DOHH2 (cell line): Measurements from ENCODE around the gene DUS2.
A peak's percentile ranks its signal among the peaks of the same experiment; 100 is the strongest.

ENCODE experiments used
- H3F3A ChIP-seq: fragments of 200-600 bp; sonication (generic), shearing (Covaris generic); 2 replicates; pipeline ENCODE4 v1.6.0; 2016; ENCODE audit warnings: antibody characterized with exemption, mild to moderate bottlenecking; ENCODE audit not compliant: control insufficient read depth, insufficient read depth
- H3K27ac ChIP-seq: fragments of 200-600 bp; sonication (generic); 2 replicates; pipeline ENCODE4 v1.5.1; 2014; ENCODE audit warnings: low read depth, mild to moderate bottlenecking, low read length, moderate library complexity
- H3K27me3 ChIP-seq: fragments of 200-600 bp; sonication (generic); 2 replicates; pipeline ENCODE4 v1.6.1; 2014; ENCODE audit warnings: mild to moderate bottlenecking, low read length, mixed read lengths; ENCODE audit not compliant: control insufficient read depth
- H3K36me3 ChIP-seq: fragments of 200-600 bp; sonication (generic); 2 replicates; pipeline ENCODE4 v1.6.1; 2014; ENCODE audit warnings: mild to moderate bottlenecking, low read length, moderate library complexity, mixed read lengths; ENCODE audit not compliant: control insufficient read depth
- H3K4me1 ChIP-seq: fragments of 200-600 bp; sonication (generic); 2 replicates; pipeline ENCODE4 v1.6.1; 2014; ENCODE audit warnings: mild to moderate bottlenecking, low read length, mixed read lengths; ENCODE audit not compliant: control insufficient read depth
- H3K4me2 ChIP-seq: fragments of 200-600 bp; sonication (generic); 2 replicates; pipeline ENCODE4 v1.6.0; 2014; ENCODE audit warnings: mild to moderate bottlenecking, low read length, moderate library complexity
- H3K4me3 ChIP-seq: fragments of 200-600 bp; sonication (generic); 2 replicates; pipeline ENCODE4 v1.5.1; 2014; ENCODE audit warnings: mild to moderate bottlenecking, low read length, mixed read lengths
- H3K79me2 ChIP-seq: fragments of 200-600 bp; sonication (generic); 2 replicates; pipeline ENCODE4 v1.6.1; 2014; ENCODE audit warnings: mild to moderate bottlenecking, low read length, mixed read lengths; ENCODE audit not compliant: control insufficient read depth
- H3K9me2 ChIP-seq: fragments of 200-600 bp; sonication (generic); replicated peaks from 2 replicates; pipeline ENCODE4 v1.6.1; 2014; ENCODE audit warnings: mild to moderate bottlenecking, low read length, mixed read lengths; ENCODE audit not compliant: control insufficient read depth
- H3K9me3 ChIP-seq: fragments of 200-600 bp; sonication (generic); 2 replicates; pipeline ENCODE4 v1.6.1; 2014; ENCODE audit warnings: antibody characterized with exemption, low read length, mixed read lengths; ENCODE audit not compliant: control insufficient read depth, insufficient read depth
- H4K20me1 ChIP-seq: fragments of 200-600 bp; sonication (generic); 2 replicates; pipeline ENCODE4 v1.6.0; 2014; ENCODE audit warnings: low read depth, mild to moderate bottlenecking, antibody characterized with exemption, low read length, moderate library complexity; ENCODE audit not compliant: control insufficient read depth, insufficient read depth
- CTCF ChIP-seq: fragments of 200-600 bp; sonication (generic); IDR thresholded peaks from one replicate; pipeline ENCODE4 v1.5.1; 2014; ENCODE audit warnings: antibody characterized with exemption, mild to moderate bottlenecking, low read depth, low read length; ENCODE audit not compliant: poor library complexity, severe bottlenecking
- EZH2phosphoT487 ChIP-seq: fragments of 200-600 bp; sonication (generic); IDR thresholded peaks from 2 replicates; pipeline ENCODE4 v1.6.1; 2017; ENCODE audit warnings: borderline replicate concordance, mild to moderate bottlenecking, antibody characterized with exemption, low read length, moderate library complexity, mixed read lengths

The DUS2 gene

GRCh38 chr16:68077866-68078700 is 55.0 kb downstream of the DUS2 start:
- Histone ChIP-seq H3K36me3 (peaks cover 51% of the 10 kb centered on the region), H3K4me2 (no peak overlapping the region), H3K9me3 (no peaks in the 10 kb centered on the region), H3K9me2 (no peaks in the 10 kb centered on the region), H3K4me3 (no peak overlapping the region), H4K20me1 (no peaks in the 10 kb centered on the region), H3F3A (peaks cover 5% of the 10 kb centered on the region), H3K4me1 (peaks cover 62% of the 10 kb centered on the region), H3K27ac (no peak overlapping the region), H3K79me2 (no peaks in the 10 kb centered on the region), H3K27me3 (no peaks in the 10 kb centered on the region)
- TF ChIP-seq CTCF (no peak), EZH2phosphoT487 (no peak)

- no peaks in the 10 kb centered on the region for H3K9me2 ChIP-seq
- no peaks in the 10 kb centered on the region for H3K27me3 ChIP-seq
- H3K79me2 ChIP-seq, result no peaks in the 10 kb centered on the region
- H4K20me1 ChIP-seq, result no peaks in the 10 kb centered on the region
- H3K36me3 ChIP-seq, result peaks cover 48% of the 10 kb centered on the region
- H3K4me3 ChIP-seq, result peak overlapping the region; percentile 55; the same call in 1 of the 2 replicates
- no peak for TF ChIP-seq EZH2phosphoT487
- no peak for TF ChIP-seq CTCF
- H3K27ac ChIP-seq, result no peak overlapping the region; the same call in 1 of the 2 replicates
- no peaks in the 10 kb centered on the region for H3K9me3 ChIP-seq
- H3F3A ChIP-seq, result peaks cover 5% of the 10 kb centered on the region
- peak overlapping the region; percentile 72 for H3K4me2 ChIP-seq
- peaks cover 62% of the 10 kb centered on the region for H3K4me1 ChIP-seq
These were observed 55.8 kb downstream of the DUS2 start for GRCh38 chr16:68078701-68079375.

- no peak for TF ChIP-seq EZH2phosphoT487
- Histone ChIP-seq H3K27ac (peak overlapping the region; percentile 43), H3K36me3 (peaks cover 44% of the 10 kb centered on the region), H3K79me2 (no peaks in the 10 kb centered on the region), H3K9me3 (no peaks in the 10 kb centered on the region), H3K4me3 (peak overlapping the region; percentile 55), H4K20me1 (no peaks in the 10 kb centered on the region), H3K9me2 (no peaks in the 10 kb centered on the region), H3K4me1 (peaks cover 62% of the 10 kb centered on the region), H3K4me2 (peak overlapping the region; percentile 72), H3F3A (peaks cover 5% of the 10 kb centered on the region), H3K27me3 (no peaks in the 10 kb centered on the region)
These were observed 56.2 kb downstream of the DUS2 start for GRCh38 chr16:68079376-68079625.

- Histone ChIP-seq H3K27ac (peak overlapping the region; percentile 43), H3K9me3 (no peaks in the 10 kb centered on the region), H3K27me3 (no peaks in the 10 kb centered on the region), H3K4me2 (peak overlapping the region; percentile 72), H3F3A (peaks cover 5% of the 10 kb centered on the region), H3K9me2 (no peaks in the 10 kb centered on the region), H4K20me1 (no peaks in the 10 kb centered on the region), H3K79me2 (no peaks in the 10 kb centered on the region), H3K4me3 (peak overlapping the region; percentile 55), H3K4me1 (peaks cover 60% of the 10 kb centered on the region), H3K36me3 (peaks cover 40% of the 10 kb centered on the region)
- TF ChIP-seq CTCF, result no peak
- TF ChIP-seq EZH2phosphoT487, result no peak
These were observed 56.7 kb downstream of the DUS2 start for GRCh38 chr16:68079626-68080344.
